Panc1 (cell line): ENCODE data around the gene WDR20. TPM values are rescaled to one million over a fixed set of nuclear protein-coding genes. Genes with fewer than 3 reads are reported as not detected.

Source experiments
- ATAC-seq: fragments of 200-7000 bp; cut with Tn5 transposase; 2 replicates; pipeline ENCODE4 v1.9.1; 2020; ENCODE audit warnings: mild to moderate bottlenecking, moderate library complexity
- BruUV-seq: library from RNA; stranded (reverse); fragments of 400-500 nt; replicated peaks from 2 replicates; lab custom pipeline; 2021; lab: Mats Ljungman, UMichigan
- CTCF ChIA-PET: fragments of 300-600 bp; sonication (Branson Sonifier 250); formaldehyde crosslinking; loops from one replicate; lab custom pipeline; 2022; ENCODE audit warnings: antibody characterized with exemption; lab: Charles Lee
- POLR2A ChIA-PET: fragments of 300-600 bp; sonication (Branson Sonifier 250); formaldehyde crosslinking; loops from one replicate; lab custom pipeline; 2022; ENCODE audit warnings: antibody characterized with exemption; lab: Charles Lee
- DNase-seq: peaks from one replicate; pipeline ENCODE4 v3.0.0-alpha.2; 2010; ENCODE audit warnings: low read depth, low spot score
- H3K27ac ChIP-seq: 2 replicates; pipeline ENCODE4 v1.5.1; 2011; ENCODE audit warnings: mild to moderate bottlenecking, low read length, inconsistent platforms
- H3K27me3 ChIP-seq: fragments of 200-500 bp; sonication (Bioruptor generic); 2 replicates; pipeline ENCODE4 v1.6.0; 2014; ENCODE audit warnings: low read length, inconsistent platforms; ENCODE audit not compliant: control insufficient read depth, insufficient read depth
- H3K36me3 ChIP-seq: fragments of 200-500 bp; sonication (Bioruptor generic); 2 replicates; pipeline ENCODE4 v1.5.1; 2014; ENCODE audit warnings: inconsistent platforms, mild to moderate bottlenecking, low read length, moderate library complexity; ENCODE audit not compliant: control insufficient read depth, insufficient read depth
- H3K4me1 ChIP-seq: 2 replicates; pipeline ENCODE4 v1.5.1; 2011; ENCODE audit warnings: inconsistent platforms, mild to moderate bottlenecking, low read length, moderate library complexity; ENCODE audit not compliant: control insufficient read depth, insufficient read depth
- H3K4me3 ChIP-seq, 2 experiments: 2 replicates each; pipeline ENCODE4 v1.5.1; 2011 to 2012; ENCODE audit warnings: low read depth in 2 of 2, low read length in 2 of 2, mild to moderate bottlenecking in 2 of 2, inconsistent platforms in 1 of 2, moderate library complexity in 1 of 2
- H3K9me3 ChIP-seq: fragments of 200-500 bp; sonication (Bioruptor generic); 2 replicates; pipeline ENCODE4 v1.5.1; 2014; ENCODE audit warnings: low read depth, mild to moderate bottlenecking, inconsistent platforms, low read length, moderate library complexity; ENCODE audit not compliant: control insufficient read depth, insufficient read depth
- CTCF ChIP-seq: fragments of 450-650 bp; IDR thresholded peaks from 2 replicates; pipeline ENCODE4 v1.5.1; 2017; ENCODE audit warnings: mild to moderate bottlenecking
- POLR2AphosphoS5 ChIP-seq: IDR thresholded peaks from 2 replicates; pipeline ENCODE4 v1.6.1; 2012; ENCODE audit warnings: mild to moderate bottlenecking, low read depth, low read length, moderate library complexity
- REST ChIP-seq, 2 experiments: IDR thresholded peaks; 2 replicates each; pipeline ENCODE4 v1.6.1; 2011 to 2012; ENCODE audit warnings: low read depth in 2 of 2, control low read depth in 1 of 2, low read length in 1 of 2, mild to moderate bottlenecking in 1 of 2, moderate library complexity in 1 of 2; ENCODE audit not compliant: insufficient read depth in 1 of 2
- SIN3A ChIP-seq: IDR thresholded peaks from 2 replicates; pipeline ENCODE4 v1.6.1; 2012; ENCODE audit warnings: low read depth, mild to moderate bottlenecking, low read length, moderate library complexity, borderline replicate concordance; ENCODE audit not compliant: insufficient read depth
- TCF7L2 ChIP-seq: IDR thresholded peaks from 2 replicates; pipeline ENCODE4 v1.6.1; 2011; ENCODE audit warnings: mild to moderate bottlenecking, low read depth, low read length, inconsistent platforms
- in situ Hi-C: cut with HindIII; loops from 2 replicates; pipeline ENCODE4 v1.10.0; 2016; ENCODE audit warnings: low sequenced_read_pairs, low pct_unique_long_range_greater_than_20kb
- intact Hi-C: fragments of 100-400 bp; cut with micrococcal nuclease; formaldehyde crosslinking; loops from one replicate; pipeline ENCODE4 v1.10.0; 2022; ENCODE audit not compliant: unreplicated experiment
- total RNA-seq: library from RNA; stranded (reverse); gene quantifications from one replicate; pipeline ENCODE4 v1.2.1, GENCODE V29; 2021; ENCODE audit not compliant: unreplicated experiment

The WDR20 gene
- total RNA-seq, 1 experiment from 2014 or later = 20.2 TPM

GRCh38 chr14:102206918-102207317, 67.2 kb downstream of the WDR20 start:
- DNase-seq = no peak
- Histone ChIP-seq H3K27me3 (no peaks in the 10 kb centered on the region), H3K36me3 (peaks cover 2% of the 10 kb centered on the region; the same call in 1 of the 2 replicates), H3K27ac (no peak overlapping the region), H3K4me3 (no peak overlapping the region), H3K9me3 (no peaks in the 10 kb centered on the region), H3K4me1 (no peaks in the 10 kb centered on the region)
- no peak for TF ChIP-seq CTCF
- no peak for TF ChIP-seq REST (IDR thresholded peaks at IDR 0.05; ENCODE audit: insufficient read depth in 1 of 2, low read depth in 2 of 2, low read length in 1 of 2)
- no peak for TF ChIP-seq SIN3A
- no peak for TF ChIP-seq POLR2AphosphoS5
- no peak for TF ChIP-seq TCF7L2
- in situ Hi-C loops (loop anchor here (25.0 kb wide), 1 partner anchor 105 kb away; the partner anchor contains the start of genes MOK and ZNF839), intact Hi-C loops (no loop called here)
- POLR2A ChIA-PET = no interaction called here
- no TSS peak for BruUV-seq
- CTCF ChIA-PET = no interaction called here
- no peak for ATAC-seq

DNA sequence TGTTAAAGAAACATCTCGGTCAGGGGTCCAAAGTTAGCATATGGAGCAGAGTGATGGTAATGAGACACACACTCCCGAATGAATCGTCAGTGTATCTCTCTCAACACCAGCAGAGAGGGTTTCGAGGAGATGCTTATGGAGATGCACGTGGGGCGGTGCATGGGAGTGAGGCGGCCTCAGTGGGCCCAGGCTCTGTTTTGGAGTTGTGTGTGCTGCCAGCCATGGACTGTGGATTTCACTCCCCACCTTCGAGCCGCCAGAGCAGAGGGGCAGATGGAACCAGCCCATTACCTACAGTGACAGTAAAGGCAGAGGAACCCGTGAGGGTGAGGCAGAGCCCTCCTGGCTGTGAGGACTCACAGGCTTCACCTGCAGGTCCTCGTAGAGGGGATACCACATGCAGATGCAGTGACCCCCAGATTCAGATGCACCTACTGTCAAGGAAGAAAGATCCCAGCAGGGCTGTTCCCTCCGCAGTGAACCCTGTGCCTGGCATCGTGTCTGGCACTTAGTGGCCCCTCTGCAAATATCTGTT, 68.2 kb downstream of the WDR20 start:
- ATAC-seq (no peak), DNase-seq (no peak)
- in situ Hi-C loops = loop anchor here (25.0 kb wide), 1 partner anchor 104 kb away; the partner anchor contains the start of genes MOK and ZNF839
- Histone ChIP-seq H3K9me3 (no peaks in the 10 kb centered on the region), H3K36me3 (peaks cover 2% of the 10 kb centered on the region; the same call in 1 of the 2 replicates), H3K4me1 (no peaks in the 10 kb centered on the region), H3K27me3 (no peaks in the 10 kb centered on the region), H3K27ac (no peak overlapping the region), H3K4me3 (no peak overlapping the region)
- no peak for TF ChIP-seq CTCF
- no peak for TF ChIP-seq REST (IDR thresholded peaks at IDR 0.05; ENCODE audit: insufficient read depth in 1 of 2, low read depth in 2 of 2, low read length in 1 of 2)
- TF ChIP-seq TCF7L2 = no peak
- no peak for TF ChIP-seq SIN3A
- TF ChIP-seq POLR2AphosphoS5 = no peak
- CTCF ChIA-PET = no interaction called here
- POLR2A ChIA-PET = no interaction called here
- intact Hi-C loops = no loop called here
- BruUV-seq = no TSS peak
